ENCODE data around the gene B4GALNT3.

B4GALNT3 gene

DNA sequence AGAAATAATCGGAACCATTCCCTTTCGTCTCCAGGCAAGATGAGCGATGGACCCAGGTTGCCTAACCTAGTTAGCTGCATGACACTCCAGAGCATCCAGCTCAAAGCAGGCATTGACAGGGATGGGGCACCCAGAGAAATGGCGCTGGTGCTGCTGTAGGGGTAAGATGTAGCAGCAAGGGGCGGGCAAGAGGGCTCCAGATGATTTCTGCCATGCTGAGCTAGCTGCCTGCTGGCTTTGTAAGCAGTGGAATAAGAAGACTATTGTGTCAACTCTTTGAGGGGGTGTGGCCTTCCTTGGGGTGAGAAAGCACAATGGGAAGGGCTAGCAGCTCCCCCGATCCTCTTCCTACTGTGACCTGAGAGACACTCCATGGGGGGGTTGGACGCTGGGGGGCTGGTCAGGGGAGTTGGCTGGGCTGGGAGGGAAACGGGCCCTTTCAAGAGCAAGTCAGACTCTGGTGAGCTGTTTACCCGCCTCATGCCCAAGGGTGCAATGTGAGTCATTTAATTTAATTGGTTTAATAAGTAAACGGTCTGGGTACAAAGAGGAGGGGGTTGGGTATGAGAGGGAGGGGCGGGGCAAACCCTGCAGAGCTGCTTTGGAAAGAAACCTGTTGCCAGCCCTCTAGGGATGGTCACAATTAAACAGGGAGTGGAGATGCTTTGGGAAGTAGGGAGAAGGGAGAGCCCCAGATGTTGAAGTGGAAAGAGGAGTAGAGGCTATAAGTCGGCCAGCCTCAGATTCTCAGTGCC, 50.5 kb downstream of the B4GALNT3 start:
- DNase-seq, result no peak

DNA sequence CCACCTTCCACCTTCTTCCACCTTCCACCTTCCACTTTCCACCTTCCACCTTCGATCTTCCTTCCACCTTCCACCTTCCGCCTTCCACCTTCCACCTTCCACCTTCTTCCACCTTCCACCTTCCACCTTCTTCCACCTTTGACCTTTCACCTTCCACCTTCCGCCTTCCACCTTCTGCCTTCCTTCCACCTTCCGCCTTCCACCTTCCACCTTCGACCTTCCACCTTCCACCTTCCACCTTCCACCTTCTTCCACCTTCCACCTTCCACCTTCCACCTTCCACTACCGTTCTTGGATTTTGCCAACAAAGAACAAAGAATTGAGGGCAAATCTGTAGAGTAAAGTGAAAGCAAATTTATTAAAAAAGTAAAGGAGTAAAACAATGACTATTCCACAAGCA, 53.2 kb downstream of the B4GALNT3 start:
- no peak for DNase-seq

DNA sequence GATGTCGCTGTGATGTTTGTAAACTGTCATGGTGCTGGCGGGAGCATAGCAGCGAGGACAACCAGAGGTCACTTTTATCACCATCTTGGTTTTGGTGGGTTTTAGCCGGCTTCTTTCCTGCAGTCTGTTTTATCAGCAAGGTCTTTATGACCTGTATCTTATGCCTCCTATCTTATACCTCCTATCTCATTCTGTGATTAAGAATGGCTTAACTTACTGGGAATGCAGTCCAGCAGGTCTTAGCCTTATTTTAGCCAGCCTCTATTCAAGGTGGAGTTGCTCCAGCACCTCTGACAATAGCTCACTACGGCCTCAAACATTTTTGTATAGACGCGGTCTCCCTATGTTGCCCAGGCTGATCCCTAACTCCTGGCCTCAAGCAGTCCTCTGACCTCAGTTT, 53.7 kb downstream of the B4GALNT3 start:
- no peak for DNase-seq

DNA sequence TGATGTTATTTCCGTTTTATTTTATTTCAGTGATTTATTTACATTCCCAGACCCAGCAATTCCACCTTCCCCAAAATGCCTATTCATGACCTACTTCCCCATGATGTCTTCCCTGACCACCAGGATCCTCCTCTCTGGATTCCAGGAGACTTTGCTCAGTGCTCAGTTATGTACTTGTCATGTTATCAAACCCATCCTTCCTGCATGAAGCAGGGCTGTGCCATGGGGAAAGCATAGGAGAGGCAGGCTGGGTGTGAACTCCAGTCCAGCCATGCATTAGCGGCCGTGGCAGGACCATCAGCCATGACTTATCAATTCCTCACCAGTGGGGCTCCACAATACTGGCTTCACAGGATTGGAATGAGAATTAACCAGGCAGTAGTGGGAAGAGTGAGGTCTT, 57.8 kb downstream of the B4GALNT3 start:
- no peak for DNase-seq

- DNase-seq, result no peak
Measured at GRCh38 chr12:520119-520518, 60.4 kb downstream of the B4GALNT3 start.

DNA sequence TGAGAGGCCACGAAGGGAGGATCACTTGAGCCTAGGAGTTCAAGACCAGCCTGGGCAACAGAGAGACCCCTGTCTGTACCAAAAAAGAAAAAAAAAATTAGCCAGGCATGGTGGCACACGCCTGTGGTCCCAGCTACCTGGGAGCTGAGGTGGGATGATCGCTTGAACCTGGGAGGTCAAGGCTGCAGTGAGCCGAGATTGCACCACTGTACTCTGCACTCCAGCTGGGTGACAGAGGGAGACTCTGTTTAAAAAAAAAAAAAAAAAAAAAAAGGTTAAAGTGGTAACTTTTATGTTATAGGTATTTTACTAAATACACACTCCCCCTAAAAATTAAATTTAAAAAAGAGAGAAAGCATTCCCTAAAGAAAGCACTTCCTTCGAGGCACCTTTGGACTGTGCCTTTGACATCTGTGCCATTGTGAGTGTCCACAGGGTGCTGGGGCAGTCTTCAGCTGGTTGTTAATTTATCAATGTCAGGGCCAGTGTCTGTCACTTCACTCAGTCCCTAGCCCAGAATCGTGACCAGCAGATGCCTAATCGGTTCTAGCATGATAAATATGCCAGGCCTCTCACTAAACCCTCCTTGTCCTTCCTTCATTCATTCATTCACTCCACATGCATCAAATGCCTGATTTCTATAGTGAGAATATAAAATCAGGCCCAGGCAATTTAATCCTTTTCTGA, 63.1 kb downstream of the B4GALNT3 start:
- DNase-seq, result no peak

- no peak for DNase-seq
Measured at GRCh38 chr12:524167-524951, 64.6 kb downstream of the B4GALNT3 start.

- DNase-seq, result no peak
Measured at GRCh38 chr12:526089-526488, 66.3 kb downstream of the B4GALNT3 start.

- DNase-seq, result no peak
Measured at GRCh38 chr12:527241-527640, 67.5 kb downstream of the B4GALNT3 start.

DNA sequence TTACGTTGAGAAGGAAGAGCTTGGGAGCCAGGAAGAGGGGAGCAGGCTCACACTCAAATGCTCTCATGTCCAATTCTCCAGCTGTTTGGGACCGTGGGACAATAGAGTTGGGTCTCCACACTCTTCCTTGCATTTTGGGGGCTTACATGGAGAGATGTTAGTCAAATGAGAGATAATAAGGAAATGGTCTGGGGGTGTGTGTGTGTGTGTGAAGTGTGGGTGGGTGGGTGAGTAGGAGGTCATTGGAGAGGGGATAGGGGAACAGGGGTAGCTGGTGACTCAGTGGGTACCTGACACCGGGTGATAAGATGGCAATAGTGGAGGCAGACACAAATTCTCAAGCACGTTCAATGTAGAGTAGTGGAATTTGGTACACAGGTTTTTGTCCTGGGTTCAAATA, 68.0 kb downstream of the B4GALNT3 start:
- DNase-seq, result no peak

DNA sequence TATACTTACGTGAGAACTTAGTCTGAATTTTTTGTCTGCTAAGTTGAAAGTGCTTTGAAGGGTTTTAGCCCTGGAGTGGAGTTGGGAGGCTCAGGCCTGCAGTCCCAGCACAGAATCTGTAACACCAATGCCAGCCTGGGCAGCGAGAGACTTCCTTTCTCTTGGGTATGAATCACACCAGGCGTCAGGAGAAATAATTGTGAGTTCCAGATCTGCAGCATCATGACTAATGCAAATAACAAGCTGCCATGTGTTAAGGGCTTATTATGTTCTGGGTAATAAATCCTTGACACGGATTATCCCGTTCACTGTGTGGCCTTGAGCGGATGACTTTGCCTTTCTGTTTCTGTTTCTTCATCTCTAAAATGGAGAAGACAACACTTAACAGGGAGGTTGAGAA, 70.6 kb downstream of the B4GALNT3 start:
- DNase-seq, result no peak

DNA sequence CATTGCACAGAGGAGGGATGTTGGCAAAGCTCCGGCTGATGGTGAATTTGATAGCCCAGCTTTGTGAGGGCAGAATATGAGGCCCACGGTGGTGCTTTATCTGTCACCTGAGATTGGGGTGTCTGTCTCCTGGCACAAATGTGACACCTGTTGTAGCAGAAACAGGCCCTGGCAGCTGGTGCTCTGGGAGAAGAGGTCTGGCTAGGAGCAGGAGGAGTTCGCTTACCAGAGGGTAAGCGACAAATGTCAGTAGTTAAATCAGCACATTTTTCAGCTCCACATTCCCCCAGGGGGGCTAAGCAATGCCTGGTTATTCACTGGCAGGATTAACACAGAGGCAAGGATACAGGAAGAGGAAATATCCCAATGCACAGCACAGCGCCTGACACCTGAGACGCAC, 71.1 kb downstream of the B4GALNT3 start:
- no peak for DNase-seq

GRCh38 chr12:531951-532585, 72.3 kb downstream of the B4GALNT3 start:
- no peak for DNase-seq

GRCh38 chr12:532908-533565, 73.3 kb downstream of the B4GALNT3 start:
- peak; percentile 17 for DNase-seq

DNA sequence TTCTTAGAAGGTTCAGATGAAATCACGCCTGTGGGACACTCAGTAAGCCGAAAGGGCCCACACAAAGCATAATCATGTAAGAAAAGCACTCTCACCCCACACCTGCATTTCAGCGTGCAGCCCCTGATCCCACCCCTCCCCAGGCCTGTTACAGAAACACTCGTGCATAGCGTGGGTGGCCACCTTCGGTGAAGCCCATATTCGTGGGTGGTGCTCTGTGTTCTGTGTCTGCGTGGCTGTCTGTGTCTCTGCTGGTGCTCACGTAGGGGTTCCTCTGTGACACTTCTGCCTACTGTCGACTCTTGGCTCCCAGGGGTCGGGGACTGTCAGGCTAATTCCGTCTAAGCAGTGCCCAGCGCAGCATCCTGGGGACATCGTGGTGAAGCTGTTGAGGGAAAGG, 74.0 kb downstream of the B4GALNT3 start:
- no peak for DNase-seq

DNA sequence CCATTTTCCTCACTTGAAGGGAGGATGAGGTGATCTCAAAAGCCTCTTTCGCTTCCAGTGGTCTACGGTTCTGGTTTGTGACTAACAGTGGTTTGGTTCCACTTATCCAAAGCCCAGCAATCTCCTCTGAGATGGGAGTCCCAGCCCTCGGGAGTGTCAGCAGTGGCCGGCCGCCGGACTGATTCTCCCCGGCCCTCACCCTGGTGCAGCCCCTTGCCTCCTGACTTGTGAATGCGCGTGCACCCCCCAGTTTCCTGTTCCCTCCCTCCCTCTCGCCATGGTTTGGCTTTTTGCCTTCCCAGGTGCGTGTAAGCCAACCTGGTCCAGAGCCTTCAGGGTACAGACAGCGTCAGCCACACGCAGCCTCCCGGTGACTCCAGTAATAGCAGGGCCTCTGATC, 74.5 kb downstream of the B4GALNT3 start:
- no peak for DNase-seq

DNA sequence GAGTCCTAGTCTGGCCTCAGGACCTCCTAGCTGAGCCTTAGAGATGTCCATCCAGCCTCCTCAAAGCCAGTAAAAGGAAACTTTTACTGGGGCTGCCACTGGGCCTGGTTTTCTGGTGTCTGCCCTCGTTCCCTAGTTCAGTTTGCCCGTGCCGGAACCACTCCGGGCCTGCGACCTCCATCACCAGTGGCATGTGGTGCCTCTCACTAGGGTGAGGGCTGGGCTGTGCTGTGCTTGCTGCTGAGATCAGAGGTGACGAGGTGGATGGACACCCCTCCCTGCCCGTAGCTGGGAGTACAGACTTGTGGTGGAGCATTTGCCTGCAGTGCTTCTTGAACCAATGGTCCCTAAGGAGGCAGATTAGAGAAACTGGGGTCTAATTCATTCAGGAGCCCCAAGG, 75.7 kb downstream of the B4GALNT3 start:
- no peak for DNase-seq

DNA sequence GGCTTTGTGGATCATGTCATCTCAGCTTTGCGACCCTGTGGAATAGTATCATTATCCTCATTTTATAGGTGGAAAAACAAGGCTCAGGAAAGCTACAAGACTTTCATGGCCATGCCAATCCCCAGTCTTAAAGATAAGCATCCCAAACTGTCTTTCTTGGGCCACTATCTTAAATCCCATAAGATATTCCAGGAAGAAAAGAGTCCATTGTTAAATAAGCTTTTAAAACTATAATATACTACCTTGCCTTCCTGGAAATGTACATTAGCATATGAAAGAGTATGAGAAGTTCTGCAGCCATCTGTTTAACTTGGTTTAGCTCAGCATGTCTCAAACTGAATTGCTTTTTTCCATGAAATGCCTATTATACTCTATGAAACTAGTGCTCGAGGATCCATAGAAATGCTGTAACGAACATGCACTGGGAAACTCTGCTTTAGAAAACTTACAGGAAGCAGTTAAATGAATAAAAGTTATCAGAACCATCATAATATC, 77.1 kb downstream of the B4GALNT3 start:
- DNase-seq, result no peak

DNA sequence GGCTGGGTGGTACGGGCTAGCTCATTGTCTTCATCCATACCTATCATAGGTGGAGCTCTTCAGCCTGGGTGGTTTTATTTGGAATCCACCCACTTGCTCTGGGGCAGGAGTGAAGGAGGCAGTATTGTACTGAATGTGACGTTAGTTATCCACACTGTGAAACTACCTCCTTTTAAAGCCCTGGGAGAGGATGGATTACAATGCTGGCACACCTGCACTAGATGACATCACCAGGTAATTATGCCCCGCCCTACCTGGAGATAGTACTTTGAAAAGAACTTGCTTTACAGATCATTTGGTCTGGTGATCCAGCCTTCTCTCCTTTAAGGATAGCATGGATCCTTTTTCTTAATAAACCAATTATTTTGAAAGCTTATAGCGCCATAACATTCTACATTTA, 78.0 kb downstream of the B4GALNT3 start:
- no peak for DNase-seq

GRCh38 chr12:538731-539539, 79.2 kb downstream of the B4GALNT3 start:
- DNase-seq, result no peak

DNA sequence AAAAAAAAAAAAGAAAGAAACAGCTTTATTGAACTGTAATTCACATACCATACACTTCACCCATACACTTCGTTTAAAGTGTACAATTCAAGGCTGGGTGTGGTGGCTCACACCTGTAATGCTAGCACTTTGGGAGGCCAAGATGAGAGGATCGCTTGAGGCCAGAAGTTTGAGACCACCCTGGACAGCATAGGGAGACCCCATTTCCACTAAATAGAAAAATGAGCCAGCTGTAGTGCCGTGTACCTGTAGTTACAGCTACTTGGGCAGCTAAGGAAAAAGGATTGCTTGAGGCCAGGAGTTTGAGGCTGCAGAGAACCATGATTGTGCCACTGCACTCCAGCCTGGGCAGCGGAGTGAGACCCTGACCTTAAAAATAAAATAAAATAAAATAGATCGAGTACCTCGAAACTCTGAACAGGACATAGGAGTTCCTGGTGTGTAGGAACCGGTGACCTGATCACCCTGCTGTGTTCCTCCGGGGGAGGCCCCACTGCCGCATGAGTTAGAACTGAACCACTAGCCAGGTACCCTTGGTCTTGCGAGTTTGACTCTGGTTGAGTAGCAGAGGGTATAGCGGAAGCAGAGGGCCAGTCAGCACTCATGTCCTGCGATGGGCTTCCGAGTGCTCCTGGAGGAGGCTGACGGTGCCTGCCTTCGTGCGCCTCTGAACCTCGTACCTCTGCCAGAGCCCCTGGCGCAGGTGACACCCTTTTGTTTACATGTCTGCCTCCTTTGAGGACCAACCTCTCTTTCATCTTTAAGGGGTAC, 80.0 kb downstream of the B4GALNT3 start:
- DNase-seq, result no peak

All from NK-92 treated with Interleukin-12 subunit alpha and Interleukin-12 subunit beta, amount 100 ng/mL, for 24 hours (cell line).